NCI-H345 treated with DMSO at 0.1 percent for 48 hours (cell line): ENCODE results near the gene ZDHHC9.

ENCODE experiments used
- DNase-seq: peaks from one replicate; lab custom pipeline; 2025; ENCODE audit not compliant: unreplicated experiment; lab: John Stamatoyannopoulos, UW

ZDHHC9 gene

DNA sequence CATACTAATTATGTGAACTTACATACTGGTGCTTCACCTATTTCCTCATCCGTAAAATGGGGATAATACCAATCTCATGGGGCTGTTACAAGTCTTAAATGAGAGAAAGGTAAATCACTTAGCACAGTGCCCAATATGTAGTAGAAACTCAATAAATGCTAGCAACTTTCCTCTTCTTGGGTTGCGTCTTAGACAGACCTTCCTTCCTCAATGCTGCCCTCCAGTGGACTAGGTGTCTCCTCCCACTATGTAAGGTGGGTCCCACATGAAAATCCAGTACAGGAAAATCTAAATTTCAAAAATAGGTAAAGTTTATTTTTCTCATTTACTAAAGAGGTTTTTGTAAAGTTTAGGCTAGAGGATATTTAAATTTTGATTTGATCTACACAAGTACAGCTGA is 20.6 kb downstream of the ZDHHC9 start:
- DNase-seq, result peak; percentile 3

DNA sequence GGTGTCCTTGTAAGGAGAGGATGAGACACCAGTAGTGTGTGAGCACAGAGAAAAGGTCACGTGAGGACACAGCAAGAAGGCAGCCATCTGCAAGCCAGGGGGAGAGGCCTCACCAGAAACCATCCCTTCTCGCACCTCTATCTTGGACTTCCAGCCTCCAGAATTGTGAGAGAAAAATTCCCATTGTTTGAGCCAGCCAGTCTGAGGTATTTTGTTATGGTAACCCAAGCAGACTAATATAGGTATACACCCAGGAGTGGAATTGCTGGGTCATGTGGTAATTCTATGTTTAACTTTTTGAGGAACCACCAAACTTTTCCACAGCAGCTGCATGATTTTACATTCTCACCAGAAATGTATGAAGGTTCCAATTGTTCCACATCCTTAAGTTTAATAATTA is 25.6 kb downstream of the ZDHHC9 start:
- no peak for DNase-seq

DNA sequence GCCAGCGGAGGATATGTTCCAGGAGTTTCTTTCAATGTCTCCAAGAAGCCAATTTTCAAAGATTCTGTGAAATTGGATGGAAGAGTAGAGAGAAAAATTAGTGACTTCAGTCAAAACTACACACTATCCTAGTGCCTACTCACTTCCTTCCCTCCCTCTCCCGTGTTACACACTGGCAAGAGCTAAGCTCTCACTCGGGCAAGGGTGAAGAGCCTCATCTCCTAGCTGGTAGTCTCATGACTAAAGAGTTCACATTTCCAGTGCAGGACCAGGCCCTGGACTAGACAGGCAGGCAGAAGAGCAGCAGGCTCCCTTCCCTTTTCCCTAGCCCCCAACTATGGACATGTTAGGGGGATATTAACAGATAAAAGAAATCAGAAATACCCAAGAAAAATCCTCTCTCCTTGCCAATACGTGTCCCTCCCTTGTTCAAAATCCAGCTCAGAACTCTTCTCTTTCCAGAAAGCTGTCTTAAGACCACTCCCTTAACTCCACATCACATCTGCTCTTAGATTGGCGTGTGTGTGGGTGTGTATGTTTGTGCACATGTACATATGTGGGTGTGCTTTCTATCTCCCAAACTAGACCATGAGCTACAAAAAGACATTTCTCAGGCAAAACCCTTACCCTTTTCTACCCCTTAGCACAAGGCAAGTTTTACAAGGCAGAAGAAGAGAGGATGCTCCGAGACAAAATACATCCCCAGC is 29.9 kb downstream of the ZDHHC9 start:
- no peak for DNase-seq

DNA sequence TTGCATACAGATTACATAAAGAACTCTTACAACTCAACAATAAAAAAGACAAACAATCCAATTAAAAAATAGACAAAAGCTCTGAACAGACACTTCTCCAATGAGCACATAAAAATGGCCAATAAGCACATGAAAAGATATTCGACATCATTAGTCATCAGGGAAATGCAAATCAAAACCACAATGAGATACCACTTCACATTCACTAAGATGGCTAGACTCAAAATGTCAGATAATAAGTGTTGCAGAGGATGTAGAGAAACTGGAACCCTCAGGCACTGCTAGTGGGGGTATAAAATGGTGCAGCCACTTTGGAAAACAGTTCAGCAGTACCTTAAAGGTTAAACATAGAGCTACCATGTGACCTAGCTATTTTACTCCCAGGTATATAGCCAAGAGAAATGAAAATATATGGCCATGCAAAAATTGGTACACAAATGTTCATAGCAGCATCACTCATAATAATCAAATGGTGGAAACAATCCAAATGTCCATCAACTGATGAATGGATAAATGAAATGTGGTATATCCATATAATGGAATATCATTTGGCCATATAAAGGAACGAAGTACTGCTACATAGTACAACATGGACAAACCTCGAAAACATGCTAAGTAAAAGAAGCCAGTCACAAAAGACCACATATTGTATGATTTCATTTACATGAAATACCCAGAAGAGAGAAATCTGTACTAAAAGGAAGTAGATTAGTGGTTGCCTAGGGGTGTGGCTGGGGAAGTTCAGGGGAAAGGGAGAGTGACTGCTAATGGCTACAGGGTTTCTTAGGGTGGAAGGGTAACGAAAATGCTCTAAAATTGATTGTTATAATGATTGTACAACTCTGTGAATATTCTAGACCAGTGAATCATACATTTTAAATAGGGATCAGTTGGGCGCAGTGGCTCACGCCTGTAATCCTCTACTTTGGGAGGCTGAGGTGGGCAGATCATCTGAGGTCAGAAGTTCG is 34.6 kb downstream of the ZDHHC9 start:
- DNase-seq, result no peak

DNA sequence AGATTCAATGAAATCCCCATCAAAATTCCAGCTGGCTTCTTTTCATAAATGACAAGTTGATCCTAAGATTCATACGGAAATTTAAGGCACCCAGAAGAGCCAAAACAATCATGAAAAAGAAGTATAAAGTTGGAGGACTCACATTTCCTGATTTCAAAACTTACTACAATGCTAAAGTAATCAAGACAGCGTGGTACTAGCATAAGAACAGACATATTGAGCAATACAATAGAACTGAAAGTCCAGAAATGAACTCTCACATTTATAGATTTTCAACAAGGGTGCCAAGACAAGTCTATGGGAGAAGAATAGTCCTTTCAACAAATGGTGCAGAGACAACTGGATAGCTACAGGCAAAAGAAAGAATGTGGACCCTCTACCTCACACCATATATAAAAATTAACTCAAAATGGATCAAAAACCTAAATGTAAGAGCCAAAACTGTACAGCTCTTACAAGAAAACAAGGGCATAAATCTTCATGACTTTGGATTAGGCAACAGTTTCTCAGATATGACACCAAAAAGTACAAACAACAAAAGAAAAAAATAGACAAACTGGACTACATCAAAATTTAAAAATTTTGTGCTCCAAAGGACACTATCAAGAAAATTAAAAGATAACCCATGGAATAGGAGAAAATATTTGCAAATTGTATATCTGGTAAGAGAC is 35.4 kb downstream of the ZDHHC9 start:
- no peak for DNase-seq

DNA sequence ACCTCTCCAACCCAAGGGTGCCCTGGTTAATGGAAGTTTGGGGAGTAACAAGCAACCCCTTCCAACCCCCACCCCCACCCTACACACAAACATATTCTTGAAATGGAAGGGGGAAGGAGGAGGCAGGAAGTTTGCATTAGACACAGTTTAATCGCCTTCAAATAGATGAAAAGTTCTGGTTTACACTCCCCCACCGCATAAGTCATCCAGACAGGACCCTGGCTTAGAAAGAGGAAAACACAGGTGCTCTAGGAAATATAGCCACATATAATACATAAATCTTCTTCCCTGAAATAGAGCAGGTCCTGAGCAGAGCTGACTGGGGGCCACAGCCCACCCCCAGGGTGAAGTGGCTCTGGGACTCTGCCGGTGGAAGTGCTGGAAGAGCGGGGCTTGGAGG is 38.9 kb downstream of the ZDHHC9 start:
- no peak for DNase-seq

DNA sequence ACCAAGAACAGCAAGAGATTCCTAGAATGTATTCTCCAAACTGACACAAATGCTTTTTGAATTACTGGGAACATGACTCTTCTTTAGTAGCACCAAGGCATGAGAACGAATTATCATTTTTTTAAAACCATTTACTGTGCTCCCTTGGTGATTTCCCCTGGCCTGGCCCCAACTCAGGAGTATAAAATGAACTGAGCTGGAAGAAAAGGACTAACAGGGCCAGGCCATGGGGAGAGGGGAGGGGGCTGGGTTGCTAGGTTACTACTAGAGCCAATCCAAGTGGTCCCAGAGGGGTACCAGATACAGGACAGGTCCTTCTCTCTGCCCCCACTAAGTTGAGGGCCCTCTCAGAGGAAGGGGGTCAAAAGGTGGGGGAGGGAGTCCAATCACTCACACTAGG is 40.8 kb downstream of the ZDHHC9 start:
- DNase-seq, result no peak

DNA sequence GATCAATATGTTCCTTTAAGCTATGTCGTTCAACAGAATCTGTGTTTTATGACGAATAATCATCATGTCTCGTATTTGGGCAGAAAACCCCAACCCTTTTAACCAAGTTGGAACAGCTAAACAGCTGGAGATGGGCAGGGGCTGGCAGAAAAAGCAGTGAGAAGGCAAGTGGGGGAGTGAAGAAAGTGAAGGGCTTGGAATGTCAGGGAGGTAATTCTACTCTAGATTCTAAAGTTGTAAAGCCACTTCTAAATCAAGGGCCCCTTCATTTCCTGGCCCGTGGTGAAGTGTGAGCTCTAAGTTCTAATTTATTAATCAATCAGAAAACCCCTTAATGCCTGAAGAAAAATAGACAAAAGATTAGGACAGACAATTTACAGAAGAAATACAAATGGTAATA is 43.5 kb downstream of the ZDHHC9 start:
- no peak for DNase-seq

DNA sequence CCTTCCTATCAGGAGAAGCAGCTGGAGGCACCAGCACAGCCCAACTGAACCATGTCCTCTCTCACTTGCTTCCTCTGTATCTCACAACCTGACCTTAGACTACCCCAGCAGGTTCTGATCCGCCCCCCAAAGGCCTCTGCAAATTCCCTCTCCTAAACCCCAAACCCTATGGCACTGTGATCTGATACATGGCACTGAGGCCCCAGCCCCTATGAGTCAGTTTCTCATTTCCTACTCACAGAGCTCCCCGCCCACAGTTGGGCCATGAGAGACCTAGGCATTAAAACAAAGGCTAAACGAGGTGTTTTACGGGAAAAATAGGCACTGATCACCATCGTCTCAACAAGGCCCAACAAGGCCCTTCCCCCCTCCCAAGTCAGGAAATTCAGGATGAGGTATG is 44.8 kb downstream of the ZDHHC9 start:
- no peak for DNase-seq

DNA sequence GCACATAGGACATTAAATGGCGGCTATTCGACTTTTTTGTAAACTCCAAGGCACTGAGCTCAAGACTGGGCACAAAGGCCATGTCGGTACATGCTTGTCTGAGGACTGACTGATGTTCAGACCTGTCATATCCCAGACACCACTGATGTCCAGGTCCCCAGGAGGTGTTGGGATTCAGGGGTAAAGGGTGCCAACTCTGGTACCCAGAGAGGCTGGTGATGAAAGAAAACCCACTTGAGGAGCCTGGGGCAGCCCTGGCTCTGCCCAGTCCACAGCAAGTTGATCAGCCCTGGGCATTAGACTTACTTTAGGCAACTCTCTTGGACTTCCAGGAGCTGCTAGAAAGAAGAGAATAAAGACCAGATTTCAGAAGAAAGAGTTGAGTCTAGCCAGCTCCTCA is 45.2 kb downstream of the ZDHHC9 start:
- no peak for DNase-seq

DNA sequence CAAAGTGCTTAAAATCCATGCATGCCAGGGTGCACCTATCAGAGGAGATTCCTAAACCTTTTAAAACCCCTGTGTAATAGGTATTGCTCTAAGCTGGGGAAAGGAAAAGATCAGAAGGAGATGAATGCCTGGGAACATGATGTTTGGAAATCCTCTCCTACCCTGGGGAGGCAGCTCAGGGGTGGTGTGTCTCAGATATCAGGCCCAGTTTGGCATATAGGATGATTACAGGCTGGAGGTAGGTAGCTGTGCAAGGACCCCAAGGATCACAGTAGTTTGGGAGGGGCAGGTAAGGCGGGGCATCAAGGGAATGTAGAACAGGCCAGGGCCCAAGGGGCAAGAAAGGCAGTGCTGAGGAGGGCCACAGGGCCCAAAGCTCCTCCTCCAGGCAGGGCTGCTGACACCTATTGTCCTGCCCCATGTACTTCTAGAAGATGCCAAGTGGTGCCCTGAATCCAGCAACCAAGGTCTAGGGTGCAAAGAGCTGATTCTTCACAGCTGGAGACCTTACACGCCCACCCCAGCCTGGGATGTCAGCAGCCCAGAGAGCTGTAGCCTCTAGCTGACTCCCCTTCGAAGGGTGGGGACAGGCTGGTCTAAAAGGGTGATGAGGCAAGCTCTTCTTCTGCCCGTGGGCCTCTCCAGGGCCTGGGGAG is 46.3 kb downstream of the ZDHHC9 start:
- no peak for DNase-seq

DNA sequence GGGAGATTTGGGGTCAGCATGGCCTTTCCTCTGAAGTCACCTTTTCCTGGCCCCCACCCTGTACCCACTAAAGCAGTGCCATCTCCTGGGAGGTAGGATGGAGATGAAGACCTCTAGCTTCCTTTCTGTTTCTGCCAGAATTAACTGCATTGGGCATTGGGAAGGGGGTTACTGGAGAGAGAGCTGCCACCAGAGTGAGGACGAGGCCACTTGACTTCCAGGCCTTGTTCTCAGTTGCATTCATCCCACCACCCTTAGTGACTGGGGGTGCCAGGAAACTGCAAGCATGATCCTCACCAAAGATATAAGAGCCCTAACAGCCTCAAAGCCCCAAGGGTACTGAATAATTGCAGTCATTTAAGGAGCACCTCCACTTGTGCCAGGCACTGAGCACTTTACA is 48.1 kb downstream of the ZDHHC9 start:
- DNase-seq, result no peak

DNA sequence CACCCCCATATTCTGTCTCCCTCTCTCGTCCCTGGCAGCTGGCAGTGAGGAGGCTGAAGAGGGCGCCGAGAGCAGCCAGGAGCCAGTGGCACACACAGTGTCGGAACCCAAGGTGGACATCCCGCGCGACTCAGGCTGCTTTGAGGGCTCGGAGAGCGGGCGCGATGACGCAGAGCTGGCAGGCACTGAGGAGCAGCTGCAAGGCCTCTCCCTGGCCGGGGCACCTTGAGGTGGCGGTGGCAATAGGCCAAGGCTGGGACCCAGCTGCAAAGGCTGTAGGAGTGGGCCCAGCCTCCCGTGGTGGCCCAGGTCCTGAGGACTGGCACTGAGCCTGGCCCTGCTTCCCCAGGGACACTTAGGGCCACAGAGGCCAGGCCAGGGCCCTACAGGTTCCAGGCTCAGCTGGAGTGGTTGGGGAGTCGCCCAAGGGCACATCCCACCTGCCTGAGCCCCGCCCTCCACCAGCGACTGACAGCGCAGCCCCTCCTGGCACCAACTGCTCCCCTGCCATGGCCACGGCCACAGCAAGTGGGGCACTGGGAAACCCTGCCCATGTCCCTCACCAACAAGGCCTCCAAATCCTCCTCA is 50.0 kb downstream of the ZDHHC9 start:
- DNase-seq, result no peak

DNA sequence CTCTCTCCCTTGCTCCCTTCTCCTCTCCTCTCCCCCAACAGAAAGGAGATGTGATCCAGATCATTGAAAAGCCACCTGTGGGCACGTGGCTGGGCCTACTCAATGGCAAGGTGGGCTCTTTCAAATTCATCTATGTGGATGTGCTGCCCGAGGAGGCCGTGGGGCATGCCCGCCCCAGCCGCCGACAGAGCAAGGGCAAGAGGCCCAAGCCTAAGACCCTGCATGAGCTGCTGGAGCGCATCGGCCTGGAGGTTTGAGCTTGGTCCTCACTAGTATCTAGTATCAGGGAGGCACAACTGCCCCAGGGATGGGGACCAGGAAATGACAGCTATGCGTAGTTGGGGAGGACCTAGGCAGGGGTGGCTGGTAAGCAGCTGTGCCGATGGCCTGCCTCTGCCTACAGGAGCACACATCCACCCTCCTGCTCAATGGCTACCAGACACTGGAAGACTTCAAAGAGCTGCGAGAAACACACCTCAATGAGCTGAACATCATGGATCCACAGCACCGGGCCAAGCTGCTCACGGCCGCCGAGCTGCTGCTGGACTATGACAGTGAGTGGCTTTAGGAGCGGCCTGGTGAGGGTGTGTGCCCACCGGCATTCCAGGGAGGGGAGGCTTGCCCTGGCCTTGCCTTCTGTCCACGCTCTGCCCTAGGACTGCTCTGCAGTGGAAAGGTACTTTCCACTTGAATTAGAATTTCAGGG is 50.9 kb downstream of the ZDHHC9 start:
- DNase-seq, result no peak

DNA sequence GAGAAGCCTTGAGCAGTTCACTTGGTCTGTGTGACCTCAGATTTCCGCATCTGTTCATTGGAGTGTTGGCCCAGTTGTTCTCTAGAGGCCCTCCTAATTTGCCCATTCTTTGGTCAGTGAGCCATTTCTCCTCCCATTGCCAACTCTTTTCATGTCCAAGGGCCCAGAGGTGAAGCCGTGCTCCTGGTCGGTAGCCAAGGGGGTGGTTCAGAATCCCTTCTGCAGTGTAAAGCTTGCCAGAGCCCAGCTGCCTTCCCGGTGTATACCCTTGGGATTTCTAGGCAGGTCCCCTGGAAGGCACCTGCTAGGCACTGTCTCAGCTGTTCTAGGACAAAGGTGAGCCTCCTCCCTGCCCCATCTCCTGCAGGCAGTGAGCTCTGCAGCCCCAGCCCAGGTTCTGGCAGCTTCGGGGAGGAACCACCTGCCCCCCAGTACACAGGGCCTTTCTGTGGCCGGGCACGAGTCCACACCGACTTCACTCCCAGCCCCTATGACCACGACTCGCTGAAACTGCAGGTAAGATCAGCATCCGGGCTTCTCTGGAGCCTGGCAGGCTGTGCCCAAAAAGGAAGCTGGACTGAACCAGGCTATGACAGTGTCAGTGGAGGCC is 51.6 kb downstream of the ZDHHC9 start:
- DNase-seq, result peak; percentile 21

DNA sequence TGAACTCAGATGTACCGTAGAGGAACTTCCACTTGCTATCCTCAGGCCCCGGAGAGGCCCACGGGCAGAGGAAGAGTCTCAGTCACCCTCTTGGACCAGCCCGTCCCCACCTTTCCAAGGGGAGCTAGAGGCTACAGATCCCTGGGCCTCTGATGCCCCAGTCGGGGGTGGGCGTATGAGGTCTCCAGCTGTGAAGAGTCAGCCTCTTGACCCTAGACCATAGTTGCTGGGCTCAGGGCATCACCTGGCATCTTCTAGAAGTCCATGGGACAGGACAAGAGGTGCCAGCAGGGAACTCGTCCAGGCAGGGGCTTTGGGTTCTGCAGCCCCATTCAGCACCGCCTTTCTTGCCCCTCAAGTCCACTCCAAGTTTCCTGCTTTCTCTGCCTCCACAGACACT is 52.4 kb downstream of the ZDHHC9 start:
- DNase-seq, result no peak

DNA sequence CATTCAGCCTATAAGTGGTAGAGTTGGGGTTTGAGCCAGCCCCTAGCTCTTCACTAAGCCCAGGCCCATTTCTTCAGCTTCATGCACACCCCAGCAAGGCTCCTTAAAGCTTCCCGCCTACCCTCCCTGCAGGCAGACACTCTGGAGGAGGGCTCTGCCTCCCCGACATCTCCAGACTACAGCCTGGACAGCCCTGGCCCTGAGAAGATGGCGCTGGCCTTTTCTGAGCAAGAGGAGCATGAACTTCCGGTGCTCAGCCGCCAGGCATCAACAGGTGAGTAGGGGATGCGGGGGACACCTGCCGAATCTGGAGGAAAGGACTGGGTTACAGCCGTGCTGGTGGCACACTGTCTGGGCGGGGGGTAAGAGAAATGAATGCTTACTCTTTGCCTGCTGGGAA is 52.9 kb downstream of the ZDHHC9 start:
- DNase-seq, result no peak

DNA sequence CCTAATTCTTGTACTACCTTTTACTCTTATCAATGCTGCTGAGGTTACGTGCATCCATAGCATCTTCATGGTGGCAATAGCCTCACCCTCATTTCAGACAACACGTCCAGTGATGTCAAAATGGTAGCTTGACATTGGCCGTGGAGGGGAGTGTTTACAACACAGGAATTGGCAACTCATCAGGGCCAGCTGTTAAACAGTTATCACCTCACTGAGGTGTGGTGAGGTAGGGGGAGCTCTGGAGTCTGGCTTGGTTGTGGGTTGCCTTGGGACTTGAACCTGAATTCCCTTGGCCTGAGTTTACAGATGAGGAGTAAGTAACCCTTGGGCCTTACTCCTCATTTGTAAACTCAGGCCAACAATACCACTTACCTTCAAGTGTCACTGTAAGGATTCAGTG is 53.5 kb downstream of the ZDHHC9 start:
- DNase-seq, result no peak

DNA sequence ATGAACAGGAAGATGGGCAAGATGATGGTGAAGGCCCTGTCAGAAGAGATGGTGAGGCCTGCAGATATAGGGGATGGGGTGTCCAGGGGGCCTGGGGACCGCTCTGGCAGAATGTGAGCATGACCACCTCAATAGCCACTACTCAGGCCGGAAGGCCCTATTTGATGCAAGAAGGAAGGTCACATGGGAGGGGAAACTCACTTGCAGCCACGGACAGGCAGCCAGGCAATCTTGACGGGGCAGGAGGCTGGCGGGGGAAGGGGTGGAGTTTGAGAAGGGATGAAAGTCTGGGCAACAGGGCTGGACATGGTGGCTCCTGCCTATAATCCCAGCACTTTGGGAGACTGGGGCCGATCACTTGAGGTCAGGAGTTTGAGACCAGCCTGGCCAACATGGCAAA is 55.2 kb downstream of the ZDHHC9 start:
- DNase-seq, result no peak
